ENCODE data around the gene ZDHHC12.

Gene ZDHHC12

DNA sequence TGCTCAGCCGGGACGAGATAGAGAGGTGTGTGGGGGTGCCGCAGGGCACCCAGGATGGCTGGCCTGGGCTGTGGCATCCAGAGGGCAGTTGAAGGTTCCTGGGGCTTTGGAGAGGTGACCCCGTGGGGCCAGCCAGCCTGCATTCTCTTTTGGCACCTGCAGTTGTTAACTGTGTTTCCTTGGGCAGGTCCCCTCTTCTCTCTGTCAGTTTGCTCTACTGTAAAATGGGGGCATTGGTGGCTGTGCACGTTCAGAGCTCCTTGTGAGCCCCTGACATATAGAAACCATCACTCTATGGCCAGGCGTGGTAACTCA lies 8.5 kb downstream of the ZDHHC12 start:
- H4K20me1 ChIP-seq (ENCODE audit: low read depth, low read length) = no peaks in the 10 kb centered on the region
- H3K27ac ChIP-seq (ENCODE audit: low read depth, low read length) = no peak overlapping the region
- H3K79me2 ChIP-seq (ENCODE audit: insufficient read depth, low read length) = no peaks in the 10 kb centered on the region
- H3K9ac ChIP-seq (ENCODE audit: low read length) = no peak overlapping the region
- H3K4me3 ChIP-seq (ENCODE audit: insufficient read depth, low read length, poor library complexity, severe bottlenecking) = no peak overlapping the region
- no peaks in the 10 kb centered on the region for H3K36me3 ChIP-seq (ENCODE audit: low read length)
- no peaks in the 10 kb centered on the region for H3F3A ChIP-seq (ENCODE audit: insufficient read depth)
- no peak overlapping the region for H3K4me2 ChIP-seq (ENCODE audit: low read depth, low read length, poor library complexity, severe bottlenecking)
- no peaks in the 10 kb centered on the region for H3K9me2 ChIP-seq (replicated peaks; ENCODE audit: insufficient read depth, low read length)
- TF ChIP-seq, protein P1, sequence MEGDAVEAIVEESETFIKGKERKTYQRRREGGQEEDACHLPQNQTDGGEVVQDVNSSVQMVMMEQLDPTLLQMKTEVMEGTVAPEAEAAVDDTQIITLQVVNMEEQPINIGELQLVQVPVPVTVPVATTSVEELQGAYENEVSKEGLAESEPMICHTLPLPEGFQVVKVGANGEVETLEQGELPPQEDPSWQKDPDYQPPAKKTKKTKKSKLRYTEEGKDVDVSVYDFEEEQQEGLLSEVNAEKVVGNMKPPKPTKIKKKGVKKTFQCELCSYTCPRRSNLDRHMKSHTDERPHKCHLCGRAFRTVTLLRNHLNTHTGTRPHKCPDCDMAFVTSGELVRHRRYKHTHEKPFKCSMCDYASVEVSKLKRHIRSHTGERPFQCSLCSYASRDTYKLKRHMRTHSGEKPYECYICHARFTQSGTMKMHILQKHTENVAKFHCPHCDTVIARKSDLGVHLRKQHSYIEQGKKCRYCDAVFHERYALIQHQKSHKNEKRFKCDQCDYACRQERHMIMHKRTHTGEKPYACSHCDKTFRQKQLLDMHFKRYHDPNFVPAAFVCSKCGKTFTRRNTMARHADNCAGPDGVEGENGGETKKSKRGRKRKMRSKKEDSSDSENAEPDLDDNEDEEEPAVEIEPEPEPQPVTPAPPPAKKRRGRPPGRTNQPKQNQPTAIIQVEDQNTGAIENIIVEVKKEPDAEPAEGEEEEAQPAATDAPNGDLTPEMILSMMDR (IDR thresholded peaks at IDR 0.05; ENCODE audit: insufficient read depth, low read length, poor library complexity, severe bottlenecking) = no peak
- no peaks in the 10 kb centered on the region for H3K9me3 ChIP-seq (ENCODE audit: insufficient read depth, low read length)
- no peak overlapping the region for H2AFZ ChIP-seq (ENCODE audit: low read depth, low read length, severe bottlenecking)
- no peaks in the 10 kb centered on the region for H3K27me3 ChIP-seq (ENCODE audit: low read length)

DNA sequence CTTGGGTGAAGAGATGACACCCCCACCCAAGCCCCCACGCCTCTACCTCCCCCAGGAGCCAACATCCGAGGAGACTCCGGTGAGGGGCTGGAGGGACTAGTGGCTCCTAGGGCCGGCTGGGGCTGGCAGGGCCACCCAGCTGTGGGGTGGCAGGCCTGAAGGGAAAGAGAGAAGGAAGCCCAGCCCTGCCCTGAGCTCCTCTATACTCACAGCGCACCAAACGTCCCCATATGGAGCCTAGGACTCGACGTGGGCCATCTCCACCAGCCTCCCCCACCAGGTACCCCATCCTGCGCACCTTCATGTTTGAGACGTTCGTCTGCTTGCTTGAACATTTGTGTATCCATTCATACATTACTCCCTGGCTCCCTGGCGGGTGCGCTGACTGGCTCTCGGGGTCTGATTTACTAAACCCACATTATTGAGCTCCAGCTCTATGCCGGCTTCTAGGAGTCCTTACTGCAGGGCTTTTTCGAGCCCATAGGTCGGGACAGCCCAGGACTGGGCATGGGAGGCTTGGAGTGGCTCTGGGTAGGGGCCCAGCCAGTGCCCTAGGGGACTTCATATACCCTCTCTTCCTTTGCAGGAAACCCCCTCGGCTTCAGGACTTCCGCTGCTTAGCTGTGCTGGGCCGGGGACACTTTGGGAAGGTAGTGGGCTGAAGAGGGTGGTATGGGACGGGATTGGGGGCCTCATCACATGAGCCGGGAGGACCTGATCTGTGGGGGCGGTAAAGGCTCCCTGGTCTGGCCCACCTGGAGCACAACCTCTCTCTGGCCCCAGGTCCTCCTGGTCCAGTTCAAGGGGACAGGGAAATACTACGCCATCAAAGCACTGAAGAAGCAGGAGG lies 9.1 kb downstream of the ZDHHC12 start:
- no peaks in the 10 kb centered on the region for H3K36me3 ChIP-seq (ENCODE audit: low read length)
- no peak overlapping the region for H3K27ac ChIP-seq (ENCODE audit: low read depth, low read length)
- H2AFZ ChIP-seq (ENCODE audit: low read depth, low read length, severe bottlenecking) = no peak overlapping the region
- H3K79me2 ChIP-seq (ENCODE audit: insufficient read depth, low read length) = no peaks in the 10 kb centered on the region
- H3K9me3 ChIP-seq (ENCODE audit: insufficient read depth, low read length) = no peaks in the 10 kb centered on the region
- H3K4me2 ChIP-seq (ENCODE audit: low read depth, low read length, poor library complexity, severe bottlenecking) = no peak overlapping the region
- no peaks in the 10 kb centered on the region for H3K9me2 ChIP-seq (replicated peaks; ENCODE audit: insufficient read depth, low read length)
- no peaks in the 10 kb centered on the region for H3F3A ChIP-seq (ENCODE audit: insufficient read depth)
- H3K9ac ChIP-seq (ENCODE audit: low read length) = no peak overlapping the region
- TF ChIP-seq EZH2phosphoT487 (conservative IDR thresholded peaks at IDR 0.05; ENCODE audit: low read length) = no peak
- TF ChIP-seq, protein P1 (IDR thresholded peaks at IDR 0.05; ENCODE audit: insufficient read depth, low read length, poor library complexity, severe bottlenecking) = no peak
- H4K20me1 ChIP-seq (ENCODE audit: low read depth, low read length) = no peaks in the 10 kb centered on the region
- no peak overlapping the region for H3K4me3 ChIP-seq (ENCODE audit: insufficient read depth, low read length, poor library complexity, severe bottlenecking)
- H3K27me3 ChIP-seq (ENCODE audit: low read length) = no peaks in the 10 kb centered on the region

DNA sequence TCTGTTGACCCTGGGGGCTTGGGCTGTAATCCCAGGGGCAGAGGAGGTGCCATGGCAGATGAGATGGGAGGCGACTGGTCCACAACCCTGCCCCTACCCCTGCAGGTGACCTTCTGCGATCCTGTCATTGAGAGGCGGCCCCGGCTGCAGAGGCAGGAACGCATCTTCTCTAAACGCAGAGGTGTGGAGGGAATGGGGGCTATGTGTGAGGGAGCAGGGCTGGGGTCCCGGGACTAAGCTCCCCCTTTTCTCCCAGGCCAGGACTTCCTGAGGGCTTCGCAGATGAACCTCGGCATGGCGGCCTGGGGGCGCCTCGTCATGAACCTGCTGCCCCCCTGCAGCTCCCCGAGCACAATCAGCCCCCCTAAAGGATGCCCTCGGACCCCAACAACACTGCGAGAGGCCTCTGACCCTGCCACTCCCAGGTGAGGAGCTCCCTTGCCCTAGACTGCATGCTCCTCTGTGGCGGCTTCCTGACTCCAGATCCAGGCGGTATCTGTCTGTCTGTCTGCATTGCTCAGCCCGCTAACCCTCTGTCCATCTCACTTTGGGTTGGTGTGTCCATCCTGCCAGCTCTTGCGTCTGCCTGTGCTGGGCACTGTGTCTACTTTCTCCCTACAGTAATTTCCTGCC lies 9.9 kb downstream of the ZDHHC12 start:
- TF ChIP-seq, protein P1 (IDR thresholded peaks at IDR 0.05; ENCODE audit: insufficient read depth, low read length, poor library complexity, severe bottlenecking) = no peak
- TF ChIP-seq EZH2phosphoT487 (conservative IDR thresholded peaks at IDR 0.05; ENCODE audit: low read length) = no peak
- Histone ChIP-seq H3K27ac (ENCODE audit: low read depth, low read length) (no peak overlapping the region), H2AFZ (ENCODE audit: low read depth, low read length, severe bottlenecking) (no peak overlapping the region), H3K4me2 (ENCODE audit: low read depth, low read length, poor library complexity, severe bottlenecking) (no peak overlapping the region), H4K20me1 (ENCODE audit: low read depth, low read length) (no peaks in the 10 kb centered on the region), H3K27me3 (ENCODE audit: low read length) (no peaks in the 10 kb centered on the region), H3K9me2 (replicated peaks; ENCODE audit: insufficient read depth, low read length) (no peaks in the 10 kb centered on the region), H3K9me3 (ENCODE audit: insufficient read depth, low read length) (no peaks in the 10 kb centered on the region), H3K36me3 (ENCODE audit: low read length) (no peaks in the 10 kb centered on the region), H3F3A (ENCODE audit: insufficient read depth) (no peaks in the 10 kb centered on the region), H3K4me3 (ENCODE audit: insufficient read depth, low read length, poor library complexity, severe bottlenecking) (no peak overlapping the region), H3K9ac (ENCODE audit: low read length) (no peak overlapping the region), H3K79me2 (ENCODE audit: insufficient read depth, low read length) (no peaks in the 10 kb centered on the region)

All from SU-DHL-6 (cell line).